Measurements from ENCODE around the gene PLAAT2. TPM values are rescaled to one million over a fixed set of nuclear protein-coding genes. Genes with fewer than 3 reads are reported as not detected.

PLAAT2 gene
- total and polyA plus RNA-seq, 10 of the 15 experiments (the other 5 are each of a cell fraction or from before 2014, with no cell fraction given), result 4.6 to 25.9 (median 8.6) TPM

GRCh38 chr11:63534895-63535461, 28.2 kb downstream of the PLAAT2 start:
- FAIRE-seq (peak; percentile 90), ATAC-seq (peak; percentile 75)
- TF ChIP-seq MTA3 (IDR thresholded peaks at IDR 0.05; ENCODE audit: borderline replicate concordance, low read length), result no peak
- TF ChIP-seq YY1 (IDR thresholded peaks at IDR 0.05; ENCODE audit: low read depth, low read length), result peak; percentile 78
- peak; percentile 46 for TF ChIP-seq ZBTB11 (CRISPR knock-in tag; IDR thresholded peaks at IDR 0.05)
- TF ChIP-seq CEBPB (IDR thresholded peaks at IDR 0.05; ENCODE audit: borderline replicate concordance in 1 of 2, low read depth in 2 of 2, low read length in 2 of 2), result no peak
- TF ChIP-seq FOXK2 (IDR thresholded peaks at IDR 0.05), result peak; percentile 53; the same call in 1 of the 2 replicates
- TF ChIP-seq BHLHE40 (IDR thresholded peaks at IDR 0.05; ENCODE audit: borderline replicate concordance in 1 of 2, low read depth in 2 of 2, low read length in 1 of 2), result 0 out of 4 replicates have a peak, but pooled peaks have one; percentile 3 to 12
- TF ChIP-seq ATF7 (IDR thresholded peaks at IDR 0.05; ENCODE audit: low read depth), result peak; percentile 82
- no peak for TF ChIP-seq JUND (IDR thresholded peaks at IDR 0.05; ENCODE audit: low read depth, low read length)
- TF ChIP-seq BMI1 (IDR thresholded peaks at IDR 0.05; ENCODE audit: borderline replicate concordance), result no peak
- no peak for TF ChIP-seq CEBPZ (IDR thresholded peaks at IDR 0.05; ENCODE audit: low read depth, low read length)
- peak; percentile 42 for TF ChIP-seq RELA (IDR thresholded peaks at IDR 0.05; ENCODE audit: borderline replicate concordance, partially characterized antibody)
- TF ChIP-seq SPI1 (IDR thresholded peaks at IDR 0.05; ENCODE audit: borderline replicate concordance, insufficient read depth, low read depth, low read length), result no peak
- peak; percentile 44 for TF ChIP-seq SKIL (IDR thresholded peaks at IDR 0.05; ENCODE audit: low read depth, poor library complexity, severe bottlenecking)
- peak; percentile 25 to 50; a peak in 1 of 4 replicates for TF ChIP-seq IKZF2 (IDR thresholded peaks at IDR 0.05)

More at GRCh38 chr11:63534895-63535461, 28.2 kb downstream of the PLAAT2 start:
- ChIA-PET POLR2A (interaction anchor here (0.9 to 2.1 kb wide), 2 partner anchors 10 to 31 kb away, joined by 3 to 9 read pairs; no protein-coding TSS in a partner anchor), SMC1A (ENCODE audit: uncharacterized antibody, unreplicated experiment) (interaction anchor here (0.5 to 3.7 kb wide), 5 partner anchors 31 to 120 kb away, joined by 3 to 12 read pairs (median 3); no protein-coding TSS in a partner anchor), RAD21 (ENCODE audit: unreplicated experiment) (interaction anchor here (0.6 to 1.0 kb wide), 2 partner anchors 32 to 107 kb away, joined by 4 read pairs; no protein-coding TSS in a partner anchor), CTCF (interaction anchor here (0.7 kb wide), 1 partner anchor 167 kb away, joined by 4 read pairs; no protein-coding TSS in a partner anchor)
- no peak overlapping the region for H3K4me3 ChIP-seq
- in situ Hi-C loops (cut with MboI) (no loop called here), intact Hi-C loops (cut with micrococcal nuclease; ENCODE audit: unreplicated experiment) (loop anchor here (1.0 kb wide), 1 partner anchor 32 kb away; no protein-coding TSS in a partner anchor)
- H4K20me1 ChIP-seq (ENCODE audit: control insufficient read depth, insufficient read depth), result no peaks in the 10 kb centered on the region
- H3K36me3 ChIP-seq (ENCODE audit: control insufficient read depth in 2 of 2, insufficient read depth in 2 of 2, low read length in 1 of 2), result no peaks in the 10 kb centered on the region
- no peaks in the 10 kb centered on the region for H3K79me2 ChIP-seq (ENCODE audit: control insufficient read depth, insufficient read depth, low read length)
- no TSS peak for BruUV-seq (replicated peaks)
- peaks cover 34% of the 10 kb centered on the region for H3K4me1 ChIP-seq (ENCODE audit: control insufficient read depth, insufficient read depth, low read length)
- H3K4me2 ChIP-seq (ENCODE audit: control insufficient read depth, insufficient read depth), result peak overlapping the region; percentile 77
- H3K27ac ChIP-seq (ENCODE audit: control insufficient read depth, insufficient read depth), result peak overlapping the region; percentile 47
- H3K9ac ChIP-seq (ENCODE audit: control insufficient read depth, insufficient read depth, low read length), result no peak overlapping the region
- WGBS (ENCODE audit: insufficient coverage, insufficient replicate concordance, low lambda C conversion rate, missing lambda C conversion rate), result 36% methylated on average over 5 of the region's 5 CpGs
- peak; percentile 35 for DNase-seq (ENCODE audit: low read depth, low spot score)
- no peaks in the 10 kb centered on the region for H3K9me3 ChIP-seq (replicated peaks; ENCODE audit: control insufficient read depth, insufficient read depth, low read length)
- H2AFZ ChIP-seq (ENCODE audit: control insufficient read depth, low read depth, low read length), result peak overlapping the region; percentile 63
- H3K27me3 ChIP-seq (replicated peaks in 1 of 2; ENCODE audit: control insufficient read depth in 2 of 2, insufficient read depth in 2 of 2, low read length in 1 of 2), result no peaks in the 10 kb centered on the region

Data from GM12878 (cell line).